HG03097 (cell line): ENCODE data around the gene LRRIQ3.

ENCODE experiments used
- ATAC-seq: cut with Tn5 transposase; IDR thresholded peaks from one replicate; pipeline ENCODE4 v1.9.1; 2021; ENCODE audit not compliant: unreplicated experiment, low FRiP score

The LRRIQ3 gene

DNA sequence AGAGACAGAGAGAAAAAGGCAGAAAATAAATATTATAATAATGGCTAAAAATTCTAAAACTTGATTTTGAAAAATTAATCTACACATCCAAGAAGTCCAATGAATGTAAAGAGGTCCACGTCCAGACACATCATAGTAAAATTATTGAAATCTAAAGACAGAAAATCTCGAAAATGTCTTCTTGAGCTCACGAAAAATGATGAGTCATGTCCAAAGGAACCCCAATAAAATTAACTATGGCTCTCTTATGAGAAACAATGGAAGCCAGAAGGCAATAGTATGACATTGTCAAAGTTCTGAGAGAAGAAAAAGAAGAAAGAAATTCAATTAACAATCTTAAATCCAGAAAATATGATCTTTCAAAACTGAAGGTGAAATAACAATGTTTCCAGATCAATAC, 84.6 kb downstream of the LRRIQ3 start:
- ATAC-seq = no peak

DNA sequence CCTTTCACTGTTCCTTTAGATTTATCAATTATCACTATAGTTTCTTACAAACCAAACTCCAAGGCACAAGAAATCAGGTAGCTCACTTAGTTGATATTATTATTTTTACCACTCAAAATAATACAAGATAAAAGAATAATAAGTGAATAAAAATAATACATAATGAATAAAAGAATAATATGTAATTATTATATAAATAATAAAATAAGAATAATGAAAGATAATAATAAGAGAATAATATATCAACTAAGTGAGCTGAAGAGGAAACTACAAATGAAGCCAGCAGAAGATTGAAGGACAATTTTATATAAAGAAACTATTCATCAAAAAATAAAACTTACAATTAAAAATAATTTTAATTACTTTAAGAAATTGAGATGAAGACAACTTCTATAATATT, 90.6 kb downstream of the LRRIQ3 start:
- no peak for ATAC-seq

DNA sequence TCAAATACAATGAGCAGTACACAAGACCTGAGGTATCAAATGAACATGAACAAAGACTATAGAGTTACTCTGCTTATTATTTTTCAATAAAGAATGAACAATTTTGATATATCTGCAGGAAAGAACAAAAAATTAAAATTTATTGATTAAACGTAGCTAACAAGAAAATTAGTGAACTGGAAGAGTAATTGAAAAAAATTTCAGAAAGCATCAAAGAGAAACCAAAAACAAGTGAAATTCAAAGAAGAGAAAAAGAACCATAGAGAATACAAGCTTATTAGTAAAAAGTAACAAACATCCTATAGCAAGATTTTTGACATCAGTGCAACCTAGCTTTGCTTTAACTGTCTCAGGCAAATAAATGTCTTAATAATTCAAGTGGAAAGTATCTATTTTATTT, 106.6 kb downstream of the LRRIQ3 start:
- ATAC-seq = no peak

DNA sequence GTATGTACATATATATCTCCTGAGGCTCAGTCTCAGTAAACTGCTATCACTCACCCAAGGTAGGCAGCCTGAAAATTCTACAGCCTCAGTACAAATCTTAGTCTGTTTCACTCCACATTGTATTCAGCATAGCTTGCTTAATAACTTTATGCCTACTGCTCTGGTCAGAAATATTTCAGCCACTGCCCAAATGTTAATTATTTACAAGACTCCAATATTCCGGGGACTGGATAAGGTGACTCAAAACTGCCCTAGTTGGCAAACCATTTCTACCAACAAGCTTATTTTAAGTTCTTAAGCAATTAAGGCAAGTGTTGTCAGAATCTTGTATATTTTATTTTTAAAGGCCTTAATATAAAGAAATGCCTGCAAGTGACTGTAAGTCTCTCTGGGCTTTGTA, 114.8 kb downstream of the LRRIQ3 start:
- ATAC-seq = no peak

DNA sequence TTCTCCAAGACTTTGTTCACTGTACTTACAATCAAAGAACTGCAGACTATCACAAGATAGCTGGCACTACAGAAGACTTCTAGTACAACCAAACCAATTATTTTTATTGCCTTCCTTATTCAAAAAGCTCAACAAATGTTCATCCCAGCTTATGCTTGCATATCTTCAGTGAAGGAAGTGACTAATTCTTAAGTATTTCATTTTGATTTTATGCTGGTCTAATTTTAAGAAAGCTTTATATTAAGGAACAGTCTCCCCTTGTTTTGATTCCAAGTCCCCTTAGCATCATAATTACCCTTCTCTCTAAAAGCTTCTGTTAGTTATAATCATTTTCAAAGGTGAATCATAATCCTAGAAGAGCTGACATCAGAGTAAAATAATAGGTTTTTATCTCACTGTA, 132.9 kb downstream of the LRRIQ3 start:
- ATAC-seq = no peak

DNA sequence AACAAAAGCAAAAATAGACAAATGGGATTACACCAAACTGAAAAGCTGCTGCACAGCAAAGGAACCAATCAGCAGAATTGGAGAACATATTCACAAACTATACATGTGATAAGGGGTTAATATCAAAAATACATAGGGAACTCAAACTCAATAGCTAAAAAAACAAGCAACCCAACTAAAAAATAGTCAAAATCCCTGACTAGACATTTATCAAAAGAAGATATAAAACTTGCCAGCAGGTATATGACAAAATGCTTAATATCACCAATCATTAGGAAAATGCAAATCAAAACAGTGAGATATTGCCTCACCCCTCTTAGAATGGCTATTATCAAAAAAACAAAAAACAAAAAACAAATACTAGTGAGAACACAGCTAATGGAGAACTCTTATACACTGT, 140.3 kb downstream of the LRRIQ3 start:
- ATAC-seq = no peak

DNA sequence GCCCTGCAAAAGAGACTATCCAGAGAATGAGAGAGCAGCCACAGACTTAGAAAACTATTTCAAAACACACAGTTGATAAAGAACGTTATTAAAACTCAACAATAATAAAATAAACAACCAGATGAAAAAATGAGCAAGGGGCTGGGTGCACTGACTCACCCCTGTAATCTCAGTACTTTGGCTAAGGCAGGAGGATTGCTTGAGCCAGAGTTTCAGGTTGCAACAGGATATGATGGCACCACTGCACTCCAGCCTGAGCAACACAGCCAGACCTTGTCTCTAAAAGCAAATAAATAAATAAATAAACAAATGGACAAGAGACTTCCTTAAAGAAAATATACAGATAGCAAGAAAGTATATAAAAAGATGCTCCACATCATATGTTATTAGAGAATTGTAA, 144.6 kb downstream of the LRRIQ3 start:
- no peak for ATAC-seq

DNA sequence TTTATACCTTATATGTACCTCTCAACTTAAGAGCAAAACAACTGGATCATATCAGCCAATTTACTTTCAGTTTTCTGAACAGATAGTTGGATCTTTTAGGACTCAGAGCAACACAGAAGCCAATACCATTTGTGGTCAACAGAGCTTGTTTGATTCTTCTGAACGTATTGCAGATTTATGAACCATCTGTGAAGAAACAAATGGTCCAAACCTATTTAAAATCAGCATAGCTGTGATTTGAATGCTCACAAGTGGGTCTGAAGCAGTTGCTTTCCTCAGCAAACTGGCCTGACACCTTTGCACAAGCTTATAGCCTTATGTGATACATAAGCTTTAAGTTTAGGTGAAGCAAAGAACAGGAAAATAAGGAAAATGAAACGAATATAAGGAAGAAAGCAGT, 147.6 kb downstream of the LRRIQ3 start:
- ATAC-seq = no peak

DNA sequence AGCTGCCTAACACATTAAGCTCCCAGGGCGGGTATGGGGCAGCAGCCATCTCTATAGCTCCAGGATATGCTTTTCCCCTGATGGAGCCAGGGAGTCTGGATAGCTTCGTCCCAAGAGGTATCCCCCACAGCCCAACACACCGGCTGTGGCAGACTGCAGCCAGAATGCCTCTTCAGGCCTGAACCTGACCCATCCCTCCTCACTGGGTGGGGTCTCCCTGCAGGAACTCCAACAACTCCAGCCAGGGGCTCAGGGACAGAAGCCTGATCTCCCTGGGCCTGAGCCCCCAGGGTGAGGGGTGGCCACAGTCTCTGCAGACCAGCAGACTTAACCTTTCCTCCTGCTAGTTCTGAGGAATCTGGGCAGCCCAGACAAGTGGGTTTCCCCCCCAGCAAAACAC, 159.9 kb downstream of the LRRIQ3 start:
- no peak for ATAC-seq

DNA sequence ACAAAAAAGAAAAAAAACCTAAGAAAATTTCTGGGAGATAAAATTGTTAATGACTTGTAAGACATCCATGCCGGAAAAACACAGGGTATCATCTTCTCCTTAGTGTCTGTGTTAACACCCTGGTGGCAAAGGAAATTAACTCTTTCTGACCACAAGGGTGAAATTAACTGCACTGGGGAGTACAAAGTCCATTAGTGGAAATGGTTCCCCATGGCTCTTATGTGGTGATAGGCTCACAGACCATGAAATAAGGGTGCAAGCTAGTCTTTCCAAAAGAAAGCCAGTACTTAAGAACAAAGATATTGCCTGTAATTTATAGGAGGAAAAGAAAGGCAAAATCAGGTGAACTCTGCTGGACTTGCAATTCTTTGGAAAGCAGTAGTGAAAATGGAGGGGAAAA, 185.4 kb downstream of the LRRIQ3 start:
- no peak for ATAC-seq

DNA sequence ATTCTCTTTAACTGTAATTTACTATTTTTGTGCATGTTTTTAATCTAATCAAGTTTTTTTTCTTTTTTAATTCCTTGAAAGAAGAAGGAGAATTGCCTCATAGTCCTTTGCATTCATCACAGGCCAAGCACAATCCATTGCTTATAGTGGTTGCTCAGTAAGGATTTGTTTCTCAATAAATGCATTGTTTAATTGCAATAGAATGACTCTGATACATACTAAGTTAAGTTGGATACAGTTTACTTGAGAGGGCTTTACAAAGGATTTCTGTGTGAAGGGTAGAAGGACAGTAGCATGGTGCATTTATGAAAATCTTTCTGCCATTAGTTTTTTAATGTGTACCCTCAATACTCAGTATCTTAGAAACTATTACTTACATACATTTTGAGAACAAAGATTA, 186.2 kb downstream of the LRRIQ3 start:
- ATAC-seq = no peak

DNA sequence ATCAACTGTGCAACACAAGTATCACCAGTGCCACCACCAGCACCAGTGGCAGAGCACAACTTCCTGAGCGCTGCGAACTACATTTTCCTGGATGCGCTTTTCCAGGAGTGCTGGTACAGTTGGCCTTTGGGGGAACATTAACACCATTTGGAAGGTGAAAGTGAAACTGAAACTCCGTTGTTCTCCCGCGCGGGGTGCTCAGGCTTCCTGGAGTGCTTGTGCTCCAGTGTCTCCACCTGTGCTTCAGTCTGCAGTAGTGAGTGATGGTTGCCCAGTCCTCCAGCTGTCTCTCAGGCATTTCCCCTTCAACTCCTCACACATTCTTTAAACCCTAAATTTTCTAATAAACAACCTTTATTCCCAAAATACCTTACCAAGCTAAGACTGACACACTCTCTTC, 187.8 kb downstream of the LRRIQ3 start:
- ATAC-seq = no peak

DNA sequence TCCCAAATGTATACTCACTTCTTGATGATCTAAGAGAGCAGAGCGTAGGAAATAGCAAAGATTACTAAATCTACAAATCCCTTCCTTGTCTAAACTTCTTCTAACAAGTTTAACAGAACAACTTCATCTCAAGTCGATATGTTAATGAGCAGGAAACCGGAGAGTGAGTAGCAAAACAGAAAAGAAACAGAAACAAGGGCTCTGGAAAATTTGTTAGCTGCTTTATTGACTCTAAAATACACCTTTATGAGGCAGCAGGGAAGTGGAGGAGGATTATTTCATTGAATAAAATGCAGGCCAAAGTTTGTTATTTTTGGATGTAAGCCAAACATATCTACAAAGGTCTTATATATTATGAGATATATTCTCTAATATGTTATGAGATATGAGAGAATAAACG, 192.4 kb downstream of the LRRIQ3 start:
- ATAC-seq = no peak

DNA sequence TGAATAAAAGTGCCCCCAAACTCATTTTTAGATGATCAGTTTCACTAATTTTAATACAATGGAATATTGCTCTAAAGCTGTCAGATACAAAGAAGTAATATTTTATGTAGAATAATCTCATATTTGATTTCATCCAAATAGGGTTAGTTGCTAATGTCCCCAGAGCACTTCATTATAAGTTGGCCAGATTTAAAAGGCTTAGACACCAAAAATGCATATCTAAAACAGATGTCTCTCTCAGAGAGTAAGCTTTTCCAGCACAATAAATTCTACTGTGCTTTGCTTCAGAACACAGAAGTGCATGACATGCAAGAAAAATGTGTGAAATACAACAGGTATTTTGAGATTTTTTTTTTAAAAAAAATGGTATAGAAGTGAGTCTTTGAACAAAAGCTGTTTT, 194.2 kb downstream of the LRRIQ3 start:
- ATAC-seq = no peak

DNA sequence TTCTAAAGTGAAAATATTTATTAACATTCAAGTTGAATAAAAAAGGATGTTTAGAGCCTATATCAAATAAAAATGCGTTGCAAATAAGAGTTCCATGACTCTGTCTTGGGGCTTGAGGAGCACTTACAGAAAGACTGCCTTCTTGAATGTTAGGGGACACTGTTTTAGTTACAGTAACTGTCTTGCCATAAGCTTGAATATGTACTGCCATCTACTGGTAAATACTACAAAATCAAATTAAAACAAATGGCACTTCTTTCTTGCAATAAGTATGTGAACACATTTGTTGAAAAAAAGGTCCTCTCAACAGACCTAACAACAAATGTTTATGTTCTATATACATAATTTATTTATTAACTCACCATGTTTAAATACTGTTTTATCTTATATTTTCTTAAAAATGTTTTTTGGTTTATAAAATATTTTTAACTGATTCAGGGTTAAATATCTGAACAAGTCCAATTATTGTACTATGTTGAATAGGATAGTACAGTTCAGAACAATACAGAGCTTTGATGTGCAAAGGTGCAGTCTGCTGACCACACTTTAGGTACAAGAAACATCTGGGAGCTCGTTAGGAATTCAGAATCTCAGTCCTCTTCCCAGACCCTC, 199.5 kb downstream of the LRRIQ3 start:
- no peak for ATAC-seq

DNA sequence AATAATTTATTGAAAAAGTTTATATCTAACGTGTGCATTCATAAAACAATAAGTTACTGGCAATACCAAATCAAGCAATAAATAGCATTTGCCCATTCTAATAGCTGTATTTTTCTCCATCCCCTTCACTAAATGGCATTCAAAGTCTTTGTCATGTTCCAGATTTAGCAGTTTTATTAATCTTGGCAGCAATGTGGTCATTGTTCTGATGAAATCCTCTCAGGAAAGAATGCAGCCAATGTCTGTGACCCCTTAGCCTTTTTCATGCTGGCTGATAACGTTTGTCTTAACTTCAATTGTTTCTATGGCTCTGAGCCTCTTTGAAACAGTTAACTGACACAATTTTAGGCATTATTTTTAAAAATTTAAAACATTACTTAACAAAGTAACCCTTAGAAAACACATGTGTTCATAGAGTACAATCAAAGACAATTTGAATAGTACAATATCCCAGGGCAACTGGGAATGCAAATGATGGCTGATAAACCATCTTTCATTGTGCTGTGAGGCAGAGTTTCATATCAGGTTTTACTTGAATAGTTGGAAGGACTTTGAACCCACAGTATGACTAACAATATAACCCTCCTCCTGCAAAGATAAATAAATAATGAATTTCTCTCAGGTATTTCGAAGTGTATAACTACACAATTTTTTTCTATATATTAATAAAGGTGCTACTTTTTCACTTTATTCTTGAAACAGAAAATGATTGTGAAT, 217.5 kb downstream of the LRRIQ3 start:
- no peak for ATAC-seq

DNA sequence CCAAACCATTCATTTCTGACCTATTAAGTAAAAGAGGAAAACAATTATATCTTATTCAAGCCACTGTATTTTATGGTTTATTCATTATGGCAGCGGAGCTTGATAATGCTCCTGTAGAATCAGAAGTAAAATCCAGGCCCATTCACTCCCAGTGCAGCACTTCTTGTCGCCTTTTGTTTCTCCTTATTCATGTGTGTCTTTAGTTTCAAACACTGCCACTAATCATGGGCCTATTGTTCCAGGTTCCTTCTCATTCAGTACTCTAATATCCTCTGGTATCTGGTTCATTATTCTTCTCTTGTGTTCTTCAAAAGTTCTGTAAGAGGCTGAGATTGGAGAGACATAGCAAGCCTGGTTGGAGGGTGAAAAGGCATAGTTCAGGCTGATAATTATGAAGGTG, 218.3 kb downstream of the LRRIQ3 start:
- ATAC-seq = no peak

DNA sequence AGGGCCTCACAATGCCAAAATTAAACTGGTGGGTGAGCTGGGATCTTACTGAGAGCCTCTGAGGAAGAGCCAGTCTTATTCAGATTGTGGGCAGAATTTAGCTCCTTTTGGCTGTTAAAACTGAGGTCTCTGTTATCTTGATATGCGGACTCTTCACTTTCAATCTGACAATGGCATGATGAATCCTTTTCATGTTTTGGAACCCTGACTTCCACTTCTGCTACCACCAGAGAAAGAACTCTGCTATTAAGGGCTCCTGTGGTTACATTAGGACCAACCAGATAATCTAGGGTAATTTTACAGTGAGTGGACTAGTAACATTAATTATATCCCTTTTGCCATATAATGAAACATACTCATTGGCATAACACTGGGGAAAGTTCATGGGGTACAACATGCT, 219.0 kb downstream of the LRRIQ3 start:
- ATAC-seq = no peak
